NCI-H1694 treated with DMSO at 0.1 percent for 48 hours (cell line): ENCODE data around the gene ATPAF2.
A peak's percentile ranks its signal among the peaks of the same experiment; 100 is the strongest.
"Not testable (repeated sequence)": the region's sequence is repeated elsewhere in the genome, so short reads cannot be mapped to it uniquely, and the experiment has no call there.

Experiments used
- DNase-seq: peaks from one replicate; lab custom pipeline; 2025; lab: John Stamatoyannopoulos, UW

ATPAF2 gene

GRCh38 chr17:18009609-18010420, 29.2 kb downstream of the ATPAF2 start:
- no peak for DNase-seq

DNA sequence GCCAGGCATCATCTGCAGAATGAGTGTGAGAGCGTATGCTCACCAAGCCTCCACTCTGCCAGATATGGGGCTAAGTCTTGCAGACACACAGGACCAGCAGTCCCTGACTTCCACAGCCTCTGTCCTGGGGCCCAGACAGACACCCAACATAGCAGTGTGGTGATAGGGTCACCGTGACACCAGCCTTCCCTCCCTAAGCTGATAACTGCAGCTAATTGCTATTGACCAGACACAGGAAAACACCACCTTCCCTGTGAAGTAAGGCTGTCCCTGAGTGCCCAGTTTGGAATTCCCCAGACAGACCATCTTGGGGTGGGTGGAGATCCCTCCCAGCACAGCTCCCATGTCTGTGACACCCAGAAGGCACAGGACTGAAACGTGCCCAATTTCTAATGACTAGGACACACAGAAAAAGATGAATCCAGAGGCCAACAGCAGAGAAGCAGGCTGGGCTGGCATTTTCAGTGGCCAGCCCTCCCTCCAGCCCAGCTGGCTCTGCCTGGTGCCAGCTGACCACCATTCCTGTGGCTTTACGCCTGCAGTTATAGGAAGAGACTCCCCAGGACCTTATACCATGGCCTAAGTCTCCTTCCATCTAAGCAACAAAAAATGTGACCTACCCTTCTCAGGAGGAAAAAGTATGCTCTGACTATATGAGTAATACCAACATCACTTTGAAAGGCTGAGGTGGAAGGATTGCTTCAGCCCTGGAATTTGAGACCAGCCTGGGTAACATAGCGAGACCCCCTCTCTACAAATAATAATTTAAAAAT, 30.3 kb downstream of the ATPAF2 start:
- DNase-seq: no peak

- DNase-seq: no peak
Observed at GRCh38 chr17:18006495-18007239, 32.3 kb downstream of the ATPAF2 start.

DNA sequence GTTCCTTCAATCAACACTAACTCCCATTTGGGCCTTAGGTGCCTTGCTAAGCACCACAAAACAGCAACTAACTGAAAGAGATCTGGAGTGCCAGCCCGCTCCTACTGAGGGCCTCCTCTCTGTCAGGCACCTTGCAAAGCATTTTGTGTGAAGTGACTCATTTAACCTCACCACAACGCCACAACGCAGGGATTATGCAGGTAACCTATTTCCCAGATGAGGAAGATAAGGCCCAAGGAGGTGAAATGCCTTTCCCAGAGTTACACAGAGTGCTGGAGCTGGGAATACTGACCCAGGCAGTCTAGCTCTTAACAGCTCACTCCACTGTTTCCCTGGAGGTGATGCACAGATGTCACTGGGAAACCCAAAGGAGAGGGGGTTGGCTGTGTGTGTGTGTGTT, 33.5 kb downstream of the ATPAF2 start:
- no peak for DNase-seq

- peak; percentile 49 for DNase-seq
Observed at GRCh38 chr17:18004884-18005305, 34.1 kb downstream of the ATPAF2 start.

GRCh38 chr17:18004345-18004744, 34.6 kb downstream of the ATPAF2 start:
- peak; percentile 68 for DNase-seq

DNA sequence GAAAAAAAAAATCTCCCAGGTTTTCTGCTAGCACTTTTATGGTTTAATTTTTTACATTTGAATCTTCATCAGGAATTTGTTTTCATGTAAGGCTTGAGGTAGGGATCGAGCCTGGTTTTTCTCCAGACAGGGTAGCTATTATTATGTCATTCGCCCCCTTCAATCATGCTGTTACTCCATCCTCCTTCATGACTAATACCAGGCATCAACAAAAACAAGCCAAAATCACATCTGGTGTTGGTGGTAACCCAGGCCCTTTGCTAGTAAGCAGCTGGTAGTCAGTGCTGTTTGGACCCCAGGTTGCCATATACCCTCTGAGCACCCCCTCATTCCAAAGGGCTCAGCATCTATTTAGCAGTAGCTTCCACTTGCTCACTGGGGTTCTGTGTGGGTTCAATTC, 36.8 kb downstream of the ATPAF2 start:
- peak; percentile 56 for DNase-seq

DNA sequence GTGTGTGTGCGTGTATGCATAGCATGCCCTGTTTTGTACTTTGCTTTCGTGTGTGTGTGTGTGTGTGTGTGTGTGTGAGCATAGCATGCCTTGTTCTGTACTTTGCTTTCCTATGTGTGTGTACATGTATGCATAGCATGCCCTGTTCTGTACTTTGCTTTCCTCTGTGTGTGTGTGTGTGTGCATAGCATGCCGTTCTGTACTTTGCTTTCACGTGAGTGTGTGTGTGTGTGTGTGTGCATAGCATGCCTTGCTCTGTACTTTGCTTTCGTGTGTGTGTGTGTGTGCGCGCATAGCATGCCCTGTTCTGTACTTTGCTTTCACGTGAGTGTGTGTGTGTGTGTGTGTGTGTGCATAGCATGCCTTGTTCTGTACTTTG, 38.9 kb downstream of the ATPAF2 start:
- DNase-seq: no peak

DNA sequence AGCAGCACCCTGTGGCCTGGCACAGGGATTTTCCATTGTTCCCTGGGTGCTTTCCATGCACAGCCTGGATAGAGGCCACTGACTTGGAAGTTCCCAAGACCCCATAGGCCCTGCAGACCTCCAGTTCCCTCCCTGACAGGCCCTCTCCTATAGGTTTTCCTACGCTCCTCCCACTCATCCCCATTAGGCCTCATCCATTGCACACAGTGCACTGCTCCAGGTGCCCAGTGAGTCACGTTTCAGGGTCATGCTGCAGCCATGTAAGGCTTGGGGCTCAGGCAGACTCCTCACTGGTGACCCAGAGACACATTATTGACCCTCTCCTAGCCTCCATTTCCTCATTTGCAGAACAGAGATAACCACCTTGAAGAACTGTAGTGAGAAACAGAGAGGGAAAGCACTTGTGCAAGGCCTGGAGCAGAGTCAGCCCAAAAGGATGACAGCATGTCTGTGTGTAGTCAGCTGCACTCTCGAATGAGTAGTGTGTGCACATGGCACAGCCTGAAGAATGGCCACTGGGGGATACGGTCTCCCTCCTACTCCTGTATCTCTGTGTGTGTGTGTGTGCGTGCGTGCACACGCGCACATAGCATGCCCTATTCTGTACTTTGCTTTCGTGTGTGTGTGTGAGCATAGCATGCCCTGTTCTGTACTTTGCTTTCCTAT, 39.5 kb downstream of the ATPAF2 start:
- peak; percentile 46 for DNase-seq

DNA sequence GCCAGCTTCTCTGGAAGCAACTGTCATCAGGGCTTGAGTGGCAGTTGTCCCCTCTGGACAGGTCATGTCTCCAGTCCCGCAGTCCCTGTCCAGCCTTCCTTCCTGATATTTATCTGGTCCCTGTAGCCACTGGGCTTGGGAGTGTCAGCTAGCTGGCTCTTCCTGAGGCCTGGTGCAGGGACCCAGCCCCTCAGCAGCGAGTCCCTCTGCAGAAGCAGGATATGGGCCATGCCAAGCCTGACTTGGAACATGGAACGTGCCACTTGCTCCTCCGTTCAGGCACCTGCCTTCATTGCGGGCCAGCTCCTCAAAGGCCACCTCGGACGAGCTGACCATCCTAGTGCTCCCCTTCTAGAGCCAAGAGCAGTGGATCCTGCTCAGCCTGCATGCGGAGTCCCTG, 40.0 kb downstream of the ATPAF2 start:
- no peak for DNase-seq

- DNase-seq: not testable (repeated sequence)
Observed at GRCh38 chr17:17995887-17996286, 43.1 kb downstream of the ATPAF2 start.

DNA sequence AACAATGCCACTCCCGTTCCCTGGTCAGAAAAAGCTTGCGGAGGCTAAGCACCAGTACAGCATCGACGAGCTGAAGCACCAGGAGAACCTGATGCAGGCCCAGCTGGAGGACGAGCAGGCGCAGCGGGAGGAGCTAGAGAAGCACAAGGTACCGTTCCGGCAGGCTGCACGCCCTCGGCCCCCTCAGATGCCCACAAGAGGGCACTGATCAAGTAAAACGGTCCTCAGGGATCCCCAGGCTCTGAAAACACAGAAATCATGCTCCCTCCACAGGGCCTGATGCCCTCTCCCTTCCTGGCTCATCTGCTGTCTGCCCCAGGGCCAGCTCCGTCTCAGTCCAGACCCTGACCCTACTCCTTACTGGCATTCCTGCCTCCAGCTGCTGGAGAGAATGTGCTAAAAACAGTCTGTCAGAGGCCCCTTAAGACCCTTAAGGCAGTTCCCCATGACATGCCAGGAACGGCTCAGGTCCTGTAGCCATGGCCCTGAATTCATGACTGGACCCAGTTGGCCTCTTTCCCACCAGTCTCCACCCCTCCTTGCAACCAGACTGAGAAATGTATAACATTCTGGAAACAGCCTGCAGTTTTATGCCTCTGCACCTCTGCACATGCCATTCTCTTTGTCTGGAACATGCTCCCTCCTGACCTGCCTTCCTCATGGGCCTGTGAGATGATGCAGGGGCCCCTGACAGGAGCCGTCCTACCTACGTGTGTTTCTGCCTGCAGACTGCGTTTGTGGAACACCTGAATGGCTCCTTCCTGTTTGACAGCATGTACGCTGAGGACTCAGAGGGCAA, 44.5 kb downstream of the ATPAF2 start:
- peak; percentile 80 for DNase-seq

DNA sequence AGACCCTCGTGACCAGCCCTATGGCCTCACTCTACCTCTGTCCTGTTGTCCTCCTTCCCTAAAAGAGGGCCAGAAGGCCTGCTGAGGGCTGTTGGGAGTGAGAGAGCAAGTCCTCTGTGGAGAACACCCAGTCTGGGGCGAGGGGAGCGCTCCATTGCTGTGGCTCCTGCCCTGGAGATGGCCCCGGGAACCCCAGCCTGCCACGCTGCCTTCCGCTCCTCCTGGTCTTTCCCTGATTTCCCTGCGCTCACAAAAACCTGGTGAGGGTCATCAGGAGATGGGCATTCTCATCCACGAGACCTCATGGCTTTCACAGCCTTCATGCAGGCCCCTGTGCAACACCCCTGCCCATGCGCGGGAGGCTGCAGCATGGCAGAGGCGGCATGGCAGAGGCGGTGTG, 45.1 kb downstream of the ATPAF2 start:
- no peak for DNase-seq

- no peak for DNase-seq
Observed at GRCh38 chr17:17993366-17993765, 45.6 kb downstream of the ATPAF2 start.

- DNase-seq: no peak
Observed at GRCh38 chr17:17990282-17990681, 48.7 kb downstream of the ATPAF2 start.

GRCh38 chr17:17989618-17990017, 49.4 kb downstream of the ATPAF2 start:
- DNase-seq: no peak

DNA sequence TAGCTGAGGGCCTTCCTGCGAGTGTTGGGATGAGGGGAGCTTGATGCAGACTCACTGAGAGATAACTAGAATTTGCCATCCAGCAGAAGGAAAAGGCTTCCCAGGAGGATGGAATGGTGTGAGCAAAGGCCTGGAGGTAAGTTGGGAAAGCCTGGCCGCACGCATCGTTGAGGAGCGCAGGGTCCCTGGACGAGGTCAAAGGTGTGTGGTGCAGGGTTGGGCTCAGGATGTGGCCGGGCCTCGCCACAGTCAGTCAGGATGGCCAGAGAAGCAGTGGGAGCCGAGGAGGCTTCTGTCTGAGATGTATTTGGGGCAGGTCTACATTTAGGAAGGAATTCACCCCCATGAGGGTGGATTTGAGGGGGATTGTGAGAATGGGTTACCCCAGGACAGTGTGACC, 49.9 kb downstream of the ATPAF2 start:
- no peak for DNase-seq

GRCh38 chr17:17988427-17988945, 50.5 kb downstream of the ATPAF2 start:
- DNase-seq: no peak

DNA sequence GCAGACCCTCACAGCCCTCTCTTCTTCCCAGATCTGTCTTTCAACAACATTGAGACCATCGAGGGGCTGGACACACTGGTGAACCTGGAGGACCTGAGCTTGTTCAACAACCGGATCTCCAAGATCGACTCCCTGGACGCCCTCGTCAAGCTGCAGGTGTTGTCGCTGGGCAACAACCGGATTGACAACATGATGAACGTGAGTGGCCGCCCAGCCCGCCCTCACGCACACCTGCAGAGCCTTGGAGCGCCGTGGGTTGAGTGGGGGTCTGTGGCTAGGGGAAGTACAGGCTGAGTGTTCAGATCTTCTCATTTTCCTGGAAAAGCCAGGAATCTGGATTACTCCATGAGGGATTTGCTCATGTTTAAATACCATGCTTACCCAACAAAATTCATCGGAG, 51.1 kb downstream of the ATPAF2 start:
- DNase-seq: no peak

- DNase-seq: no peak
Observed at GRCh38 chr17:17987187-17987896, 51.6 kb downstream of the ATPAF2 start.
